Measurements from ENCODE around the gene TLR8. TPM values are rescaled to one million over a fixed set of nuclear protein-coding genes. Genes with fewer than 3 reads are reported as not detected.

TLR8 gene
- total RNA-seq, 1 donor from 2014 or later = not detected

GRCh38 chrX:12921886-12922598 lies 15.6 kb downstream of the TLR8 start:
- Histone ChIP-seq H3K27me3 (ENCODE audit: control insufficient read depth, insufficient read depth, low read length) (no peaks in the 10 kb centered on the region), H3K36me3 (ENCODE audit: control insufficient read depth, insufficient read depth, low read length) (no peaks in the 10 kb centered on the region), H3K4me3 (ENCODE audit: low read depth, low read length) (no peak overlapping the region)
- FAIRE-seq (no peak), DNase-seq (ENCODE audit: low read depth) (no peak)
- no peak for TF ChIP-seq CTCF (IDR thresholded peaks at IDR 0.05; ENCODE audit: insufficient read depth, low read length, severe bottlenecking)

- no peak for DNase-seq (ENCODE audit: low read depth)
- FAIRE-seq = no peak
- Histone ChIP-seq H3K36me3 (ENCODE audit: control insufficient read depth, insufficient read depth, low read length) (no peaks in the 10 kb centered on the region), H3K27me3 (ENCODE audit: control insufficient read depth, insufficient read depth, low read length) (no peaks in the 10 kb centered on the region), H3K4me3 (ENCODE audit: low read depth, low read length) (no peak overlapping the region)
- no peak for TF ChIP-seq CTCF (IDR thresholded peaks at IDR 0.05; ENCODE audit: insufficient read depth, low read length, severe bottlenecking)
Measured at GRCh38 chrX:12922599-12922919, 16.1 kb downstream of the TLR8 start.

GRCh38 chrX:12929701-12930100 lies 23.3 kb downstream of the TLR8 start:
- Histone ChIP-seq H3K27me3 (ENCODE audit: control insufficient read depth, insufficient read depth, low read length) (no peaks in the 10 kb centered on the region), H3K36me3 (ENCODE audit: control insufficient read depth, insufficient read depth, low read length) (no peaks in the 10 kb centered on the region), H3K4me3 (ENCODE audit: low read depth, low read length) (no peak overlapping the region)
- DNase-seq (ENCODE audit: low read depth) (peak; percentile 65), FAIRE-seq (no peak)
- TF ChIP-seq CTCF (IDR thresholded peaks at IDR 0.05; ENCODE audit: insufficient read depth, low read length, severe bottlenecking) = no peak

GRCh38 chrX:12930150-12930549 lies 23.7 kb downstream of the TLR8 start:
- Histone ChIP-seq H3K4me3 (ENCODE audit: low read depth, low read length) (no peak overlapping the region), H3K36me3 (ENCODE audit: control insufficient read depth, insufficient read depth, low read length) (no peaks in the 10 kb centered on the region), H3K27me3 (ENCODE audit: control insufficient read depth, insufficient read depth, low read length) (no peaks in the 10 kb centered on the region)
- no peak for DNase-seq (ENCODE audit: low read depth)
- no peak for FAIRE-seq
- TF ChIP-seq CTCF (IDR thresholded peaks at IDR 0.05; ENCODE audit: insufficient read depth, low read length, severe bottlenecking) = no peak

- FAIRE-seq (no peak), DNase-seq (ENCODE audit: low read depth) (no peak)
- no peak overlapping the region for H3K4me3 ChIP-seq (ENCODE audit: low read depth, low read length)
- TF ChIP-seq CTCF (IDR thresholded peaks at IDR 0.05; ENCODE audit: insufficient read depth, low read length, severe bottlenecking) = no peak
- no peaks in the 10 kb centered on the region for H3K36me3 ChIP-seq (ENCODE audit: control insufficient read depth, insufficient read depth, low read length)
- H3K27me3 ChIP-seq (ENCODE audit: control insufficient read depth, insufficient read depth, low read length) = no peaks in the 10 kb centered on the region
Measured at GRCh38 chrX:12932244-12932643, 25.8 kb downstream of the TLR8 start.

- DNase-seq (ENCODE audit: low read depth) (no peak), FAIRE-seq (no peak)
- no peaks in the 10 kb centered on the region for H3K36me3 ChIP-seq (ENCODE audit: control insufficient read depth, insufficient read depth, low read length)
- H3K27me3 ChIP-seq (ENCODE audit: control insufficient read depth, insufficient read depth, low read length) = no peaks in the 10 kb centered on the region
- no peak overlapping the region for H3K4me3 ChIP-seq (ENCODE audit: low read depth, low read length)
- TF ChIP-seq CTCF (IDR thresholded peaks at IDR 0.05; ENCODE audit: insufficient read depth, low read length, severe bottlenecking) = no peak
Measured at GRCh38 chrX:12934850-12935249, 28.4 kb downstream of the TLR8 start.

Measured in bronchial epithelial cell (primary cell).